GM15510 (cell line): ENCODE measurements around the gene MKNK1.

Experiments used
- POLR2A ChIP-seq: IDR thresholded peaks from 3 replicates; pipeline ENCODE4 v1.6.1; 2011; ENCODE audit warnings: borderline replicate concordance; ENCODE audit not compliant: insufficient read length; ENCODE audit errors: extremely low read depth

Gene MKNK1

GRCh38 chr1:46630719-46631118 lies 26.7 kb upstream of the MKNK1 start:
- TF ChIP-seq POLR2A, result no peak

GRCh38 chr1:46623743-46624644 lies 19.9 kb upstream of the MKNK1 start:
- TF ChIP-seq POLR2A, result no peak

- TF ChIP-seq POLR2A, result no peak
Observed at GRCh38 chr1:46622344-46622743, 18.3 kb upstream of the MKNK1 start.

- no peak for TF ChIP-seq POLR2A
Observed at GRCh38 chr1:46621930-46622329, 17.9 kb upstream of the MKNK1 start.

- TF ChIP-seq POLR2A, result no peak
Observed at GRCh38 chr1:46619656-46620258, 15.7 kb upstream of the MKNK1 start.

- TF ChIP-seq POLR2A, result no peak
Observed at GRCh38 chr1:46618754-46619415, 14.8 kb upstream of the MKNK1 start.

- TF ChIP-seq POLR2A, result no peak
Observed at GRCh38 chr1:46617833-46618232, 13.8 kb upstream of the MKNK1 start.

GRCh38 chr1:46617108-46617800 lies 13.2 kb upstream of the MKNK1 start:
- no peak for TF ChIP-seq POLR2A

- peak; percentile 69 for TF ChIP-seq POLR2A
Observed at GRCh38 chr1:46616277-46617107, 12.4 kb upstream of the MKNK1 start, which contains the start of gene MOB3C. TSS of gene MOB3C (minus strand) at chr1:46616811. CDS start at chr1:46613321, 3,490 bp downstream.

- no peak for TF ChIP-seq POLR2A
Observed at GRCh38 chr1:46615735-46616134, 11.7 kb upstream of the MKNK1 start.

GRCh38 chr1:46615088-46615487 lies 11.0 kb upstream of the MKNK1 start:
- TF ChIP-seq POLR2A, result no peak

- no peak for TF ChIP-seq POLR2A
Observed at GRCh38 chr1:46614604-46614984, 10.5 kb upstream of the MKNK1 start.

- TF ChIP-seq POLR2A, result no peak
Observed at GRCh38 chr1:46613661-46614603, 9.9 kb upstream of the MKNK1 start.
